Measurements from ENCODE around the gene UVSSA. TPM values are rescaled to one million over a fixed set of nuclear protein-coding genes. Genes with fewer than 3 reads are reported as not detected.

Gene UVSSA
- total and polyA plus RNA-seq, 9 of the 15 experiments (the other 6 are each of a cell fraction or from before 2014, with no cell fraction given): 0.21 to 14.6 (median 3.3) TPM

- in situ Hi-C loops (cut with MboI): loop anchor here (5.0 kb wide), 1 partner anchor 50 kb away; no protein-coding TSS in a partner anchor
- Histone ChIP-seq H3K4me2 (ENCODE audit: insufficient read depth, low read length) (no peak overlapping the region), H2AFZ (ENCODE audit: low read depth, low read length) (no peak overlapping the region), H3K27ac (ENCODE audit: extremely low read depth, low read depth, low read length) (no peak overlapping the region), H3K4me3 (no peak overlapping the region), H3K36me3 (ENCODE audit: control insufficient read depth, insufficient read depth, low read length) (no peaks in the 10 kb centered on the region), H3K4me1 (replicated peaks in 1 of 2; ENCODE audit: control insufficient read depth in 2 of 2, insufficient read depth in 2 of 2, low read length in 2 of 2) (peaks cover 6 to 49% of the 10 kb centered on the region in 2 experiments; a peak in 4 of 5 replicates), H3K79me2 (ENCODE audit: control insufficient read depth, insufficient read depth, low read length) (no peaks in the 10 kb centered on the region), H3K9me3 (replicated peaks; ENCODE audit: control insufficient read depth, insufficient read depth, low read depth, low read length) (no peaks in the 10 kb centered on the region; the same call in 1 of the 2 replicates), H3K9me1 (ENCODE audit: control insufficient read depth, insufficient read depth, low read length) (peaks cover 2% of the 10 kb centered on the region), H3K27me3 (ENCODE audit: control insufficient read depth in 2 of 2, insufficient read depth in 2 of 2, low read length in 2 of 2) (peaks cover 0 to 10% of the 10 kb centered on the region in 2 experiments; a peak in 2 of 5 replicates), H3K9ac (ENCODE audit: insufficient read depth in 1 of 2, low read depth in 2 of 2, low read length in 2 of 2) (no peak overlapping the region), H4K20me1 (replicated peaks; ENCODE audit: control insufficient read depth, insufficient read depth, low read length) (no peaks in the 10 kb centered on the region; the same call in 1 of the 2 replicates)
- TF ChIP-seq ILF3 (IDR thresholded peaks at IDR 0.05; ENCODE audit: borderline replicate concordance): no peak
- TF ChIP-seq, protein P1, sequence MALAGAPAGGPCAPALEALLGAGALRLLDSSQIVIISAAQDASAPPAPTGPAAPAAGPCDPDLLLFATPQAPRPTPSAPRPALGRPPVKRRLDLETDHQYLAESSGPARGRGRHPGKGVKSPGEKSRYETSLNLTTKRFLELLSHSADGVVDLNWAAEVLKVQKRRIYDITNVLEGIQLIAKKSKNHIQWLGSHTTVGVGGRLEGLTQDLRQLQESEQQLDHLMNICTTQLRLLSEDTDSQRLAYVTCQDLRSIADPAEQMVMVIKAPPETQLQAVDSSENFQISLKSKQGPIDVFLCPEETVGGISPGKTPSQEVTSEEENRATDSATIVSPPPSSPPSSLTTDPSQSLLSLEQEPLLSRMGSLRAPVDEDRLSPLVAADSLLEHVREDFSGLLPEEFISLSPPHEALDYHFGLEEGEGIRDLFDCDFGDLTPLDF (CRISPR knock-in tag; IDR thresholded peaks at IDR 0.05): no peak
- no peak for TF ChIP-seq CBX1 (IDR thresholded peaks at IDR 0.05; ENCODE audit: low read depth)
- no peak for TF ChIP-seq ZBTB5 (IDR thresholded peaks at IDR 0.05)
- no peak for TF ChIP-seq SRSF1 (IDR thresholded peaks at IDR 0.05; ENCODE audit: low read depth, low read length)
- TF ChIP-seq ZC3H11A (IDR thresholded peaks at IDR 0.05; ENCODE audit: low read depth, low read length): no peak
- FAIRE-seq (no peak), DNase-seq (ENCODE audit: extremely low read depth in 1 of 4, low spot score in 3 of 4) (peak in 1 of 4 experiments; percentile 11), ATAC-seq (no peak)
- no TSS peak for BruUV-seq (replicated peaks)
- POLR2A ChIA-PET: no interaction called here
- intact Hi-C loops (cut with micrococcal nuclease): no loop called here
- WGBS (ENCODE audit: insufficient coverage, low coverage, missing lambda C conversion rate): 12% methylated on average over 15 of the region's 15 CpGs
- CTCF ChIA-PET (ENCODE audit: low intra/inter-chr PET ratio): no interaction called here
Observed at GRCh38 chr4:1412376-1413203, 65.6 kb downstream of the UVSSA start.

Data from K562 (cell line).